HG03139 (cell line): ENCODE data around the gene STARD9.
"Not testable (repeated sequence)": the region's sequence is repeated elsewhere in the genome, so short reads cannot be mapped to it uniquely, and the experiment has no call there.

ENCODE experiments used
- ATAC-seq: cut with Tn5 transposase; IDR thresholded peaks from one replicate; pipeline ENCODE4 v1.9.1; 2021; ENCODE audit not compliant: unreplicated experiment

Gene STARD9

DNA sequence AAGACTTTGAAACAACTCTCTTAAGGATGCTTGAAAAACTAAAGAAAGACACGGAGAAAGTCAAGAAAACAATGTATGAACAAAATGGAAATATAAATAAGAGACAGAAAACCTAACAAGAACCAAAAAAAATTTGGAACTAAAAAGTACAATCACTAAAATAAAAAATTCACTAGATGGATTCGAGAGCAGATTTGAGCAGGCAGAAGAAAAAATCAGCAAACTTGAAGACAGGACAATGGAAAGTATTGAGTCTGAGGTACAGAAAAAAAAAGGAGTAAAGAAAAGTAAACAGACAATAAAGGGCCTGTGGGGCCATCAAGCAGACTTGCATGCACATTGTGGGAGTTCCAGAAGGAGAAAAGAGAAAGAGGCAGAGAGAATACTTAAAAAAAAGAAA, 174.9 kb downstream of the STARD9 start:
- ATAC-seq = no peak

DNA sequence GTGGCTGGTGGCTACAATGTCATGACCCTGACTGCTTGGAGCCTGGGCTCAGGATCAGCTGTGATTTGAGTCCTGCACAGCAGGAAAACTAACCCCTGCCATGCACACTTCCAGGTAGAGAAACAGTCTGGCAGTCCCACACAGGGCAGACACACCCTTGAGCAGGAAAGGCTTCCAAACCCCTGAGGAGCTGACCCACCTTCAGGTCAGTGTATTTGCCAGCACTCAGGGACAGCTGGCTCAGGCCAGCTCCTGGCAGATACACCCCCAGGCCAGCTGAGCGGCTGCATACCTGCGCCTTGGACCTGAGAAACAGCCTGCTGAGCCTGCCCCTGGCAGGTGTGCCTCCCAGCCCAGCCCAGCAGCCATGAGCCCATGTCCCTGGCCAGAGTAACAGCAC, 183.7 kb downstream of the STARD9 start:
- ATAC-seq = no peak

DNA sequence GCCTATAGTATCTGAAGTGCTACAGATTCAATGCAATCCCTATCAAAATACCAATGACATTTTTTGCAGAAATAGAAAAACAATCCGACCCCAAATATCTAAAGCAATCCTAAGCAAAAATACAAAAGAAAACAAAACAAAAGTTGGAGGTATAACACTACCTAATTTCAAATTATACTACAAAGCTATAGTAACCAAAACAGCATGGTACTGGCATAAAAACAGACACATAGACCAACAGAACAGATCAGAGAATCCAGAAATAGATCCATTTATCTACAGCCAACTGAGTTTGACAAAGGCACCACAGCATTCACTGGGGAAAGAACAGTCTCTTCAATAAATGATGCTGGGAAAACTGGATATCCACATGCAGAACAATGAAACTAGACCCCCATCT, 185.4 kb downstream of the STARD9 start:
- no peak for ATAC-seq

DNA sequence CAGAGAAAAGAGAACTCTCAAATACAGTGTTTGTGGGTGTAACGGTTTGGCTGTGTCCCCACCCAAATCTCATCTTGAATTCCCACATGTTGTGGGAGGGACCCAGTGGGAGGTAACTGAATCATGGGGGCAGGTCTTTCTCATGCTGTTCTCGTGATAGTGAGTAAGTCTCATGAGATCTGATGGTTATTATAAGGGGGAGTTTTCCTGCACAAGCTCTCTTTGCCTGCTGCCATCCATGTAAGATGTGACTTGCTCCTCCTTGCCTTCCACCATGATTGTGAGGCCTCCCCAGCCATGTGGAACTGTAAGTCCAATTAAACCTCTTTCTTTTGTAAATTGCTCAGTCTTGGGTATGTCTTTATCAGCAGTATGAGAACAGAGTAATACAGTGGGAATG, 186.4 kb downstream of the STARD9 start:
- ATAC-seq = not testable (repeated sequence)

DNA sequence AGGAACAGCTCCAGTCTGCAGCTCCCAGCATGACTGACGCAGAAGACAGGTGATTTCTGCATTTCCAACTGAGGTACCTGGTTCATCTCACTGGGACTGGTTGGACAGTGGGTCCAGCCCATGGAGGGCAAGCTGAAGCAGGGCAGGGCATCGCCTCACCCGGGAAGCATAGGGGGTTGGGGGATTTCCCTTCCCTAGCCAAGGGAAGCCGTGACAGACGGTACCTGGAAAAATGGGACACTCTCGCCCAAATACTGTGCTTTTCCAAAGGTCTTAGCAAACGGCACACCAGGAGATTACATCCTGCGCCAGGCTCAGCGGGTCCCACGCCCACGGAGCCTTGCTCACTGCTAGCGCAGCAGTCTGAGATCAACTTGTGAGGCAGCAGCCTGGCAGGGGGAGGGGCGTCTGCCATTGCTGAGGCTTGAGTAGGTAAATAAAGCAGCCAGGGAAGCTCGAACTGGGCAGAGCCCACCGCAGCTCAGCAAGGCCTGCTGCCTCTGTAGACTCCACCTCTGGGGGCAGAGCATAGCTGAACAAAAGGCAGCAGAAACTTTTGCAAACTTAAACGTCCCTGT, 188.8 kb downstream of the STARD9 start:
- ATAC-seq = not testable (repeated sequence)

GRCh38 chr15:42766109-42766508, 190.7 kb downstream of the STARD9 start:
- ATAC-seq = not testable (repeated sequence)
